Endodermal cell (in vitro differentiated cells): ENCODE data around the gene TCF7L2. TPM values are rescaled to one million over a fixed set of nuclear protein-coding genes. Genes with fewer than 3 reads are reported as not detected.

ENCODE experiments used
- DNase-seq: peaks from one replicate; pipeline ENCODE4 v3.0.0-alpha.2; 2017
- H3K27ac ChIP-seq: 2 replicates; pipeline ENCODE4 v1.5.1; 2013; ENCODE audit warnings: mild to moderate bottlenecking, low read depth, low read length, moderate library complexity
- H3K27me3 ChIP-seq: 2 replicates; pipeline ENCODE4 v1.6.1; 2013; ENCODE audit warnings: mild to moderate bottlenecking, low read length, moderate library complexity; ENCODE audit not compliant: insufficient read depth, control insufficient read depth, poor library complexity, severe bottlenecking
- H3K36me3 ChIP-seq: 2 replicates; pipeline ENCODE4 v1.7.0; 2013; ENCODE audit warnings: mild to moderate bottlenecking, low read length, moderate library complexity; ENCODE audit not compliant: control insufficient read depth, insufficient read depth
- H3K4me1 ChIP-seq: one replicate; pipeline ENCODE4 v1.7.0; 2013; ENCODE audit warnings: low read length; ENCODE audit not compliant: control insufficient read depth, insufficient read depth
- H3K4me3 ChIP-seq: 2 replicates; pipeline ENCODE4 v1.5.1; 2013; ENCODE audit warnings: mild to moderate bottlenecking, low read length, moderate library complexity
- H3K9ac ChIP-seq: 2 replicates; pipeline ENCODE4 v1.6.1; 2013; ENCODE audit warnings: mild to moderate bottlenecking, low read length, moderate library complexity; ENCODE audit not compliant: poor library complexity, severe bottlenecking; ENCODE audit errors: extremely low read depth
- H3K9me3 ChIP-seq: 2 replicates; pipeline ENCODE4 v1.6.1; 2013; ENCODE audit warnings: mild to moderate bottlenecking, low read length, moderate library complexity; ENCODE audit not compliant: control insufficient read depth
- H3K27ac Mint-ChIP-seq: 2 replicates; pipeline ENCODE4 v1.8.0; 2020; ENCODE audit warnings: mixed read lengths
- H3K27me3 Mint-ChIP-seq: 2 replicates; pipeline ENCODE4 v1.8.0; 2021; ENCODE audit warnings: mild to moderate bottlenecking, mixed read lengths; ENCODE audit not compliant: insufficient read depth
- H3K36me3 Mint-ChIP-seq: 2 replicates; pipeline ENCODE4 v1.8.0; 2020; ENCODE audit warnings: low read depth, mixed read lengths
- H3K4me1 Mint-ChIP-seq: 2 replicates; pipeline ENCODE4 v1.8.0; 2020; ENCODE audit warnings: mixed read lengths
- H3K4me3 Mint-ChIP-seq: 2 replicates; pipeline ENCODE4 v1.8.0; 2020; ENCODE audit warnings: mild to moderate bottlenecking, moderate library complexity, mixed read lengths
- H3K9me3 Mint-ChIP-seq: 2 replicates; pipeline ENCODE4 v1.8.0; 2020; ENCODE audit warnings: mild to moderate bottlenecking, mixed read lengths
- CTCF ChIP-seq: fragments of 200-600 bp; sonication (generic); conservative IDR thresholded peaks from 2 replicates; pipeline ENCODE4 v1.5.0; 2021; ENCODE audit warnings: antibody characterized with exemption, mild to moderate bottlenecking
- WGBS, 2 experiments: methylation state at CpG; one replicate each; pipeline versions ENCODE4 v1.1.5 to v1.1.7; 2013; ENCODE audit warnings: missing lambda C conversion rate in 2 of 2, mixed read lengths in 1 of 2; ENCODE audit not compliant: insufficient coverage in 1 of 2, insufficient read length in 1 of 2; 5-methylcytosine and 5-hydroxymethylcytosine counted together
- total RNA-seq, 2 donors: library from RNA; stranded (reverse); fragmentation: NEBNext Ultra II Directional in 1 of 2; extraction: Animal tissue kit (Norgen Biotek cat#: 25700) in 1 of 2; gene quantifications; 2 replicates in 1 of 2; 3 replicates in 1 of 2; pipeline ENCODE4 v1.2.1, GENCODE V29; 2021

TCF7L2 gene
- total RNA-seq, 2 donors from 2014 or later = 73.2 to 105 TPM

GRCh38 chr10:113103131-113103840, 153.2 kb downstream of the TCF7L2 start:
- Histone ChIP-seq H3K27ac (no peak overlapping the region), H3K27me3 (no peaks in the 10 kb centered on the region), H3K36me3 (peaks cover 47% of the 10 kb centered on the region), H3K9ac (no peak overlapping the region), H3K4me3 (no peak overlapping the region), H3K9me3 (no peaks in the 10 kb centered on the region), H3K4me1 (peaks cover 17% of the 10 kb centered on the region)
- Mint-ChIP-seq H3K4me1 (peaks cover 59% of the 10 kb centered on the region), H3K27ac (peak overlapping the region; percentile 58), H3K4me3 (no peak overlapping the region), H3K27me3 (no peaks in the 10 kb centered on the region), H3K36me3 (peaks cover 54% of the 10 kb centered on the region), H3K9me3 (no peaks in the 10 kb centered on the region)
- 87 to 95% methylated on average over 5 to 8 of the region's 8 CpGs for WGBS, 2 experiments
- TF ChIP-seq CTCF = no peak
- DNase-seq = peak; percentile 22

GRCh38 chr10:113104047-113104446, 154.0 kb downstream of the TCF7L2 start:
- H3K4me1 ChIP-seq = peaks cover 14% of the 10 kb centered on the region
- TF ChIP-seq CTCF = no peak
- H3K36me3 ChIP-seq = peaks cover 49% of the 10 kb centered on the region
- WGBS, 2 experiments = 86 to 87% methylated on average over 3 of the region's 3 CpGs
- no peak overlapping the region for H3K4me3 ChIP-seq
- Mint-ChIP-seq H3K27ac (peak overlapping the region; percentile 83), H3K4me3 (no peak overlapping the region), H3K9me3 (no peaks in the 10 kb centered on the region), H3K27me3 (no peaks in the 10 kb centered on the region), H3K36me3 (peaks cover 54% of the 10 kb centered on the region), H3K4me1 (peaks cover 60% of the 10 kb centered on the region)
- H3K27me3 ChIP-seq = no peaks in the 10 kb centered on the region
- H3K9ac ChIP-seq = no peak overlapping the region
- H3K27ac ChIP-seq = no peak overlapping the region
- no peaks in the 10 kb centered on the region for H3K9me3 ChIP-seq
- DNase-seq = peak; percentile 40

GRCh38 chr10:113108194-113108835, 158.3 kb downstream of the TCF7L2 start:
- peaks cover 60% of the 10 kb centered on the region for H3K4me1 Mint-ChIP-seq
- peaks cover 25% of the 10 kb centered on the region for H3K36me3 ChIP-seq
- H3K27me3 Mint-ChIP-seq = no peaks in the 10 kb centered on the region
- no peak overlapping the region for H3K27ac ChIP-seq
- no peak overlapping the region for H3K4me3 Mint-ChIP-seq
- WGBS, 2 experiments = 55 to 67% methylated on average over 13 to 15 of the region's 15 CpGs
- H3K9me3 ChIP-seq = no peaks in the 10 kb centered on the region
- peaks cover 44% of the 10 kb centered on the region for H3K36me3 Mint-ChIP-seq
- TF ChIP-seq CTCF = peak; percentile 94
- no peak overlapping the region for H3K4me3 ChIP-seq
- peak; percentile 97 for DNase-seq
- peaks cover 21% of the 10 kb centered on the region for H3K4me1 ChIP-seq
- H3K9me3 Mint-ChIP-seq = no peaks in the 10 kb centered on the region
- H3K9ac ChIP-seq = no peak overlapping the region
- peak overlapping the region; percentile 71 for H3K27ac Mint-ChIP-seq
- no peaks in the 10 kb centered on the region for H3K27me3 ChIP-seq
